Activated CD4-positive, alpha-beta T cell treated with anti-CD3 and anti-CD28 coated beads, Interleukin-2, Interleukin-6, amounts not matched to agents 100 ng/mL and 50 ng/mL, durations not matched to agents 16 hours and 8 hours (primary cell): Measurements from ENCODE around the gene UBE2U.
A peak's percentile ranks its signal among the peaks of the same experiment; 100 is the strongest.
"Not testable (repeated sequence)": the region's sequence is repeated elsewhere in the genome, so short reads cannot be mapped to it uniquely, and the experiment has no call there.

Source experiments
- DNase-seq: peaks from one replicate; pipeline ENCODE4 v3.0.0-alpha.2; 2020

Gene UBE2U

DNA sequence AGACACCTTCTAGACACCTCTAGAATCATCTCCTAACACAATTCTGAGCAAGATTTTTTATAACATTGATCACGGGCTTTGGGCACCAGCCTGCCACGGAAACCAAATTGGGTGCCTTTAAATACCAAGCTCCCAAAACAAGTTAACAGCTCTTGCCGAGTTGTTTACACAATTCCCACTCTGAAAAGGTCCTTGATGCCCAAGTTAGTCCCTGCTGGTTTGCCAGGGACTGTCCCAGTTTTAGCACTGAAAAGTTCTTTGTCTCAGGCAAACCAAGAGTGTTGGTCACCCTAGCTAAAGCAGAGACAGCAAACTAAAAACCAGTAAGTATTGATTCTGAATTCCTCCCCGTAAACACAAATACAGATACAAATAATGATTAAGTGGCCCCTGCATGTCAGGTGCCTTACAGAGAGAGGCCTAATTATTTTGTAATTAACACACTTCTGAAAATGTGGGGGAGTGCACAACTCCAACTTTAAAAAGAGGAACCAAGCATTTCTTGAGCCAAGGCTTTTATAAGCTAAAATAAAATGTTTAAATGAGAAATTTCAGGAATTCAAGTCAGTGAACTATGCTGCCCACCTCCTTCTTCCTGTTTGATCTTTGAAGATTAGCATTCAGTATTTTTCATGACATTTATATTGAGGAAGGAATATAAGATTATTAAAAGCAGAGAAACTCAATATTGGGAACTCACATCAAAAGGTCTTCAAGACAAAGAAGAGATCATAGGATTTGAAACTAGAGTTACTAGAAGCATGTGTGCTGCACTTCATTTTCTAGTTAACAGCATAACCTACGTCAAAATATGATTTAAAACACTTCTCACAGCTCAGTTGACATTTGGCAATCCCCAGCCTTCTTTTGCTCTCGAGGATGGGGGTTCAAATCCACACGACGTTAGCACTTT lies 9.0 kb upstream of the UBE2U start:
- no peak for DNase-seq

DNA sequence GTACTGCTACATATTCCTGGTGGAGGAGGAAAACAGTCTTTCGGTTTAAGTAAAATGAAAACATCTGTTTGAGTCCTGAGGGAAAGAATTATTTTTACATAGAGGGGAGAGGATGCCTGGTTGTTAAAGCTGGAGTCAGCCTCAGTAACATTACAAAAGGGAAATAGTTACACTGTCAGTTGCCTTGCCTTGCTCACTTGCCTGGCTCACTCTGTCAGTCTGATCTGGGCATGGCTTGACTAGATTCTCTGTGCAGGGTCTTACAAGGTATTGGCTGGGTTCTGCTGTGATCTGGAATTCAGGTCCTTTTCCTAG lies 8.4 kb upstream of the UBE2U start:
- no peak for DNase-seq

DNA sequence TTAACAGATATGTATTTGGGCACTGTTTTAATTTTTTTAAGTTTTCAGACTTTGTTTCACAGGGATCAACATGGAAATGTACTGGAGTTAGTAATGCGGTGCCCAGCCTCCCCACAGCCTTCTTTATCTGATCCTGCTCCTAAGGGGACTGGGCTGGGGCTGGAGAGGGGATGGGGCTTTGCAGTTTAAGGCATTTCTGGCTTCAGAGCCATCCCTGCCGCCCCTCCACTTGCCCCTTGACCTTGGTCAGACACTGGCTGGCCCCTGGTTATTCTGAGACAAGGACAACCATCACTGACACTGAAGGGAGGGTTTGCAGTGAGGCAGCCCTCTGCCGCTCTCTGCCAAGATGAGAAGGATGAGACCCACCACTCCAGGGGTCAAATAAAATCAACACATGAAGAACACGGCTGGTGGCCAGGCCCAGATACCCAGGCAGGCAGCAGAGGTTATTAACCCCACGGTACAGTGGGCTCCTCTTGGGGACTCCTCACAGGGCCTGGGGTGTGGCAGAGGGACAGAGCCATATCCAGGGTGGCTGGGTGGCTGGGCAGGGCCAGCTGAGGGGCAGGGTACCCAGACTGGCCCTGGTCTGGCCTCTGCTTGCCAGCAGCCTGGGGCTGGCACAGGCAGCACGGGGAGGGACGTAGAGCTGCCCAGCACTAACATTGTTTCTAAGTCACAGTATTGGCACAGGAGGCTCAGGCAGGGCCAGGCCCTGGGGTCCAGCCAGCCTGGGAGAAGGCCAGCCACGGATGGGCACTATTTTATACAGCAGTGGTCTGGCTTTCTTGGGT lies 7.2 kb upstream of the UBE2U start:
- DNase-seq = no peak

DNA sequence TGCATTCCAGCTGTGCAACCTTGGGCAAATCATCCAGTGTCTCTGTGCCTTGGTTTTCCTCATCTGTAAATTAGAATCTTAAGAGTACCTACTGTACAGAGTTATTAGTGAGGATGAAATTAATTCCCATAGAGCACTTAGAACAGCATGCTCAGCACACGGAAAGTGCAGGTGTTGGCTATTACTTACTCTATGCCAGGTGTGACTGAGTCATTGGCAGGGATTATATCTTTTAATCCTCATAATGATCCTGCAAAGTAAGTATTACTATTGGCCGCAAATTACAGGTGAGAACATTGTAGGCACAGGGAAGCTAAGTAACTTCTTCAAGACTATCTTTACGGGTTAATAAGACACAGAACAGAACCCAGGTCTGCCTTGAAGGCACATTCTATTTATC lies 6.3 kb upstream of the UBE2U start:
- DNase-seq = no peak

DNA sequence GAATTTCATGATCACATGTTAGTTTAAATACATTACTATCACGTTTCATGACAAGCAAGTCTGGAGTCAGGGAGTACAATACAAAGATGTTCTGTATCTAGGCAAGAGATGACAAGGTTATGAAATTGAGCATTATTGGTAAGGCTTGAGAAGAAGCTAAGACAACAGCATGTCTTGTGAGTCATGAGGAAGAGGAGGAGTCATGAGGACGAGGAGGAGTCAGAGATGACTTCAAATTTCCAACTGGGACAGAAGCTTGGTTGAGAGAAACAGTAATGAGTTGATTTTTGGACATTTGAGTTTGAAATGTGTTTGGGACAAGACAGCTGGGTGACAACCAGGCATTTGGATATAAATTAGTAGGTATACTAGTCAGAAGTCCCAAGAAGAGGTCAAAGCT lies 4.3 kb upstream of the UBE2U start:
- DNase-seq = no peak

DNA sequence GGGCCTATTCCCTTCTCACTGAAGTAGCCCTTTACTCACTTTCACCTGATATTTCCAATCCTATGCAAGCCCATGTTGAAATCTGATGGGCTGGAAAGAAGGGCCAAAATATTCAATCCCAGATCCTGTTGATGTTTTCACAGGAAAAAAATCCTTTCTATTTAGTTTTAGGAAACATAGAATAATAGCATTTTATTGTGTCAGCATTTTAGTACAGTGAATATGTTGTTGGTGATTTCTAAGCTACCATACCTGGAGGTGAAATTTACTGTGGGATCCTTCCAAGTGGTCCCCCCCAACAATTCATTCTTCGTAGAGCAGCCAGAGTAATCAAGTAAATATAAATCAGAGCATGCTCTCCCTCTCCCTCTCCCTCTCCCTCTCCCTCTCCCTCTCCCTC lies 3.4 kb upstream of the UBE2U start:
- DNase-seq = no peak

DNA sequence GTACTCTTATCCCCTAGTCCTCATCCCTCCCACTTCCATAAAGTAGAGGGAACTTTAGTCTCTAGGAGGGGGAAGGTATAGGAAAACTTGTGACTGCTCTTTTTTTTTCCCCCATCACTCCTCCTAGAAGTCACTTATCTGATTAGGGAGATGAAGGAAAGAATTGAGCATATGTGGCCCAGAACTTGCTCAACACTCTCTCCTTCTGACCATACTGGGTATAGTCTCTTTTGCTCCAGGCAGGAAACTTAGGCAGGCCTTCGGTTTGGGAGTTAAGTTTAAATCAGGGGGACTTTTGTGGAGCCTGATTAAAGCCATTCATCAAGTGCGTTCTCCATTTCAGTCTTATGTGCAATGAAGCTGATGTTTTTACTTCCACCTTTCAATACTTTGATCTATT lies 5.8 kb downstream of the UBE2U start:
- DNase-seq = no peak

DNA sequence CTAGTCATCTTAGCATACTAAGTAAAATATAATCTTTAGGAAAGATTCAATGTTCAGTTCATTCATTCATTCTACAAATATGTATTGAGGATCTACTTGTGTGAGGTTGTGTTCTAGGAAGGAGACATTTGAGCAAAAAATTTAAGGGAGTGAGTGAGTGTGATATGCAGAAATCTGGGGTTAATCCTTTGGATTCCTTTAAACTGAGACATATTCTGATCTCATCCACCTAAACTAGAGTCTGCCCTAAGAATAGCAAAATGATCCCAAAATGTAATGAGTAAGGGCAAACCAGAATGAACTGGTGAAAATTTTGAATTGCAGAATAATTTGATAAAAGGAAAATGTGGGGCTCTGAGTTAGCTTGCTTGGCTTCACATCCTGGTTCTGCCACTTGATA lies 8.6 kb downstream of the UBE2U start:
- DNase-seq = no peak

DNA sequence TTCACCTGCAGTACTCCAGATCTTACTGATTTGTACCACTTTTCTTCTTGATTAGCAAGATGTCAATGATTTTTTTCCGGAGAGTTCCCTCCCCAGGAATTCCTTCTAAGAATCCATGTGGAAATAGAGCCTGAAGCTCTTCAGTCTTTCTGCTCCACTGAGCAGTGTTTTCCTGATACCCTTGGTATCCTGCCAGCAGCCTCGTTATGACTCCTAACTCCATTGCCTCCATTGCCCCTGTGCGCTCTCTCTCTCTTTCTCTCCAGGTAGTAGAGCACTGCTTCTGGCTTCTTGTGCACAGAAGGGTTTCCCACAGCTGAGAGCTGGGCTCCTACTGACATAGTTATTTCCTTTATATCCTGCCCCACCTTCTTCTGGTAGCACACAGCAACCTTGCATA lies 12.2 kb downstream of the UBE2U start:
- no peak for DNase-seq

DNA sequence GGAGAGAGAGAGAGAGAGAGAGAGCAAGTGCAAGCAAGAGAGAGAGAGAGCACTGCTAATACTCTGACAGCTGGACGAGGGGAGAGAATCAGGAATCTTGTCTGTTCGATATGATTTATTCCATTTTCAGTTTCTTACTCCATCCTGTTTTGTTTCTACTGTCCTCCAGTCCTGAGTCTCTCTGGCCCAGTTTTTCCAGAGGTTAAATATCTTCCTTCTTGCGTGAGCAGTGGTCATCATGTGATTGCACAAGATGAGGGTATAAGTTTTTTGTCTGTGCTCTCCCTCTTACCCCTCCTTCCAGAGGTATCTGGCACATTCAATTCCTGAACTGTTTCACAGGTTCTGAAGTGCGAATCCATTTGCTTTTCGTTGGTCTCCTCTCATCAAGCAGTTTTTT lies 16.8 kb downstream of the UBE2U start:
- DNase-seq = no peak

DNA sequence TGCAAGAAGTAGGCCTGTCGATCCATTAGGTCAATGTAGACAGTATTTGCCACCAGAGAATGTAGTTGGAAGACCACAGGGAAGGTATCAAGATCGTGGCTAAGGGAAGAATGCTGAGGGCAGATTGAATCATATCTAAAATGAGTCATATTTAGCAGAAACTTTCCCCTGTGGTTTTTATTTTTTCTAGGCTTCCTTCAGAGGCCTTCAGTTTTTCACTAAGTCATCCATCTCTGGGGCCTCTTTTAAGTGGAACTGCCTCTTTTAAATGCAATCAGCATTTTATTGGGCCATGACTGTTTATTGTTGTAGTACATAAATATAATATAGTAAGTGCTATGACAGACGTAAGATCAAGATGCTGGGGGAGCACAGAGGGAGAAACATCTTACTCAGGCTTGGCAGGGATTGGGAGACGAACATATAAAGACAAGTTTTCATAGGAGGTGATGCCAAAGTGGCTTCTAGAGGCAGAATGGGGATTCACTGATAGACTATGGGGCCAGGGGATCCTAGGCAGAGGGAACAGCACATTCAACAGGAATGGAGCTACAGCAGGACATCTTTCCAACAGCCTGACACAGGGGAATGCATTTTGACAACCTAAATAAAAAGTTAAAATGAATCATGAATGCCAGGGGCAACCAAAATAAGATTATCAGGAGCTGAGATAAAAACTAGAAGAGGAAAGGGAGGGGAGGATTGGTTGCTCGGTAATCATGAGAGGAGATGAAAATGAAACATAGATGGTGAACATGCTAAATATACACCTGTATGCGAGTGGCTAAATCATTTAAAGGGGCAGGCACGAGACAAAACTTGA lies 20.1 kb downstream of the UBE2U start:
- DNase-seq = peak; percentile 52

DNA sequence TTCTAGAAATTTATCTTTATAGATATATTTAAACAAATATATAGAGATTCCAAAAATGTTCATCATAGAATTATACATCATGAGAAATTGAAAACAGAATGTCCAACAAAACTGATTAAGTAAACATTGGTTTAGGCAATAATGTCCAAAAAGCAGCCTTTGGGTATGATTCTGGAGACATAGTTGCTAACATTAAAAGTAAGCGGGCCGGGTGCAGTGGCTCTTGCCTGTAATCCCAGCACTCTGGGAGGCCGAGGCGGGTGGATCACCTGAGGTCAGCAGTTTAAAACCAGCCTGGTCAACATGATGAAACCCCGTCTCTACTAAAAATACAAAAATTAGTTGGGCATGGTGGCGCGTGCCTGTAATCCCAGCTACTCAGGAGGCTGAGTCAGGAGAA lies 20.8 kb downstream of the UBE2U start:
- DNase-seq = not testable (repeated sequence)

DNA sequence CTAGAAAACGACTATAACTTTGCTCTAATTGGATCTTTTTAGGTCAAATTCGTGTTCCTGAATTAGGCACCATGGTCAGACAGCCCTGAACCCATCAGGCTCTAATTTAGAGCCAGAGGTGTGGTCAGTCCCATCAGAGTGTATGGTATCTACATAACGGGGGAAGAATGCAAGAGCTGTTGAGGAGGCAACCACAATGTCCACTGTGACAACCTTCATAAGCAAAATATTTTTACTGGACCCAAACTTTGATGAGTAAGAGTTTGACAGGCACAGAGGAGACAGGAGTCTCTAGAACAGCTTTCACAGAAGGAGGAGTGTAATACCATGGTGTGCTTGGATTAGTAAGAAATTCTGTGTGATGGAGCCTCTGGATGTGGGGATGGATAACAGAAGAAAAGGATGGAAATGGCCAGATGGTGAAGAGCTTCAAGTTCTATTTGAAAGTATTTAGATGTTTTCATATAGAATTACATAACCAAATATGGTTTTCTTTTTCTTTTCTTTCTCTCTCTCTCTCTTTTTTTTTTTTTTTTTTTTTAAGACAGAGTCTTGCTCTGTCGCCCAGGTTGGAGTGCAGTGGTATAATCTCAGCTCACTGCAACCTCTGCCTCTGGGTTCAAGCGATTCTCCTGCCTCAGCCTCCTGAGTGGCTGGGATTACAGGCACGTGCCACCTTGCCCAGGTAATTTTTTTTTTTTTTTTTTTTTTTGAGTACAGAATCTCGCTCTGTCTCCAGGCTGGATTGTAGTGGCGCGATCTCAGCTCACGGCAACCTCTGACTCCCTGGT lies 24.9 kb downstream of the UBE2U start:
- no peak for DNase-seq

DNA sequence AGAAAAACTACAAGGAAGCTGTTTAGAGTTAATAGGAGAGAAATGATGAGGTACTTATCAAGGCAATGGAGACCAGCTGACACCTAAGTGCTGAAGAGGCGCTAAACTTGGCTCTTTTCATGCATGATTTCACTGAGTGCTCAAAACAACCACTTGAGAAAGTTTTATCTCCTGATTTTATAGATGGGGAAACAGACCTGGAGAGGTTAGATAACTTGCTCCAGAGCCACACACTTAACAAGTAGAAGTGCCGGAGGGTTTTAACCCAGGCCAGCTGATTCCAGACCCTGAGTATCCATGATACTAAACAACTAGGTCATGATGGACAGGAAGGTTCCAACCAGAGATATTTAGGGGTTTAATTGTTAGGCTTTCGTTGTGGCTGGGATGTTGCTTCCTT lies 25.9 kb downstream of the UBE2U start:
- no peak for DNase-seq

DNA sequence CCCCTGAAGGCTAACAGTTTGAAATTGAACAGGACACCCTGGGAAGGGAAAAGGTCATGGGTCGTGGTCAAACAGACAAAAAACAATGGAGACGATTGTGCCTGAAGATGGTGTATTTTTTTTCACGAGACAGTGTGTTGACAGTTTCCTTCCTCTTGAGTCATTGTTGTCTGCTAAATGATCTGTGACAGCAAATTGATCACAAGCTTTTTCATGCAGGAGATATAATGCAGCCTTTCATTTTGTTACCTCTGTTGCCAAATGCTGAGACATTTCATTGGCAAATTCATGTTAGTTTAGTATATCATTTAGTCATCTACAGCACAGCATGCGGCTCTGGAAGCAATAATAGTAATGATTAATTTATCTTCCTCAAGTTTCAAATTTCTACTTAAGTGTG lies 27.7 kb downstream of the UBE2U start:
- DNase-seq = no peak

DNA sequence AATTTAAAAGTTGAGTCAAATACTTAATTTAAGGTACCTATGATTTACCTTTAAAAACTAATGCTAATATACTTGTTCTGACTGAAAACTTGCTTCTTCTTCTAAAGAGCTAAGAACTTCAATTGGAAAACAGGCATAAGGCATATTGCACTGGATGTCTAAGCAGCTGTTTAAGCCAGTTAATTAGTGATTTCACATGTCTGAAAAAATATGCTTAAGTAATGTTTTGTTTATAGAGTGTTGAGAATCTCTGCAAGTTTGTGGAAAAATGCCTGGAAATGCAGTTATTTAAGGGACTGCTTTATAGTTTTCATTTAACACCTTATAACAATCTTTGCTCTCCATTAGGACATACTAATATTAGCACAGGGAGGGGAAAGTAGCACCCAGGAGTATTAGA lies 28.2 kb downstream of the UBE2U start:
- DNase-seq = no peak

DNA sequence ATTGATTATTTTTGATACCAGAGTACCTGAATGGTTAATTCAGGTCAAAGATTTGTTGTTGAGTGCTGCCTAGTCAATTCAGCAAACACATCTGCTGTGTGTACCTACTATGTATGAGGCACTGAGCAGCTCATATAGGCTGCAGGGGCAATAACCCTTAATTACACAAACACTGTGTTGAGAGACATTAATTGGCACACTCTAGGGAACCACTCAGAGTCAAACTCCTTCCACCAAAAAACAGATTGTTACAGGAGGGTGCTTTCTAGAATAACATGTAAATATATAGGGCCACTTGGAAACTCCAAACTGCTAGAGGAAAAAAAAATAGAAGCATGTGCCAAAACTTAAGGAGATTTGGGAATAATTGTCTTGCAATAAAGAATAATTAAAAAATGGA lies 31.3 kb downstream of the UBE2U start:
- DNase-seq = no peak

DNA sequence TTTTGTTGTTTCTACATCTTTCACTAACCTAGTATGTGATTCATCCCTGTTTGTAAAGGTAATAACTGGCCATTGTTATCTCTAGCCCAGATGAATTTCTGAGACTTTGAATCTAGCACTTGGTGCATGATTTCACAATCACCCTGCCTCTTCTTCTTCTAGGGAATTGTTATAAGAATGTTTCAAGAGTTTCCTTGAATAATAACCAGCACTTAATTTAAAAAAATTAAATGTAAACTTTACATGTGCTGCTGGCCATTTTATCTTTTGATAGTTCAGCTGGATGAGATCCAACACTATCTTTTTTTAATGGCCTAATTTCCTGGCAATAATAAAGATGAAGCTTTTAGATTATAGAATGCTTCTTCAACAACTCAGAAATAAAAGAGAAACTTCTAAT lies 31.8 kb downstream of the UBE2U start:
- DNase-seq = no peak

DNA sequence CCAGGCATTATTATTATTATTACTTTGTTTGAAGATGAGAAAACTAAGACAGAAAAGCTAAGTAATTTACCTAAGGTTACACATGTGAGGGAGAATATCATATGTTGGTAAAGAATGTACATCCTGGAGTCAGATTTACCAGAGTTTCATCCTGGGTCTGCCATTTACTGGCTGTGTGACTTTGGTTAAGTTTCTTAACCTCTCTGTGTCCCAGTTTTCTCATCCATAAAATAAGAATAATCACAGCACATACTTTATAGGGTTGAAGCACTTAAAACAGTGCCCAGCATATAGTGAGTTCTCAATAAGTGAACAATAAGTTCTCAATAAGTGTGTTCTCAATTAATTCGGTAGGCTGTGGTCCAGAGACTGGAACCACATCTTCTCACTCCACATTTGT lies 32.5 kb downstream of the UBE2U start:
- DNase-seq = no peak

DNA sequence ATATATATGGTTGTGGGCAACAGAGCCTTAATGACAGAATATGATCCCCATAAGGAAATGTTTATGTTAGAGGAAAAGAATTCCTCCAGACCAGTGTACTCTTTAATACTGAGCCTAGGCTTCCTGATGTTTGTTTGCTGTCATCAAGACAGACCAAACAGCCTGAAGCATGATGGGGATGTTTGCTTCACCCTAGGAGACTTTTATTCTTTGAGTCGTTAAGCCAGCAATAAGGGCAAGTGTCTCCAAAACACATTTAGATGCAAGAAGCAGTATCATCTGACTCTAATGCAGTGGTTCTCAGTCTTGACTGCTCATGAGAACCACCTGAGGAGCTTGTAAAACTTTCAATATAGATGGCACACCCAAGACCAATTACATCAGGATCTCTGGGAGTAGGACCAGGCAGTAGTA lies 33.1 kb downstream of the UBE2U start:
- no peak for DNase-seq

DNA sequence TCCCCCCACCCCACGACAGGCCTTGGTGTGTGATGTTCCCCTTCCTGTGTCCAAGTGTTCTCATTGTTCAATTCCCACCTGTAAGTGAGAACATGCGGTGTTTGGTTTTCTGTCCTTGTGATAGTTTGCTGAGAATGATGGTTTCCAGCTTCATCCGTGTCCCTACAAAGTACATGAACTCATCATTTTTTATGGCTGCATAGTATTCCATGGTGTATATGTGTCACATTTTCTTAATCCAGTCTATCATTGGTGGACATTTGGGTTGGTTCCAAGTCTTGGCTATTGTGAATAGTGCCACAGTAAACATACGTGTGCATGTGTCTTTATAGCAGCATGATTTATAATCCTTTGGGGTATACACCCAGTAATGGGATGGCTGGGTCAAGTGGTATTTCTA lies 36.1 kb downstream of the UBE2U start:
- not testable (repeated sequence) for DNase-seq

DNA sequence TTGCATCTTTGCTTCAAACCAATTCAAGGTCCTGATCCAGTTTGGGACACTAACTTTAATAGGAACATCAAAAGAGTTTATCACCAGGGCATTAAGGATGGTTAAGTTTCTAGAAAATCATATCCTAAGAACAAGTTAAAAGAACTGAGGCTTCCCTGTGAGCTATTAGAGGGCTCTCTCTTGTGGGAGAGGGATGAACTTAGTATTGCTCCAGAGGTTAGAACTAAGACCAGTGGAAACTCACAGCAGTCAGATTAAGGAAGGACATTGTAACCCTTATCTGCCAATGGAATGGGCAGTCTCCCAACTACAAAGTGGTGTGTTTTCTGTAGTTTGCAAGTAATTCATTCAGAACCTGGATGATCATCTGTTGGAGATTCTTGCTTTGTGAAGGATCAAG lies 36.8 kb downstream of the UBE2U start:
- DNase-seq = no peak

DNA sequence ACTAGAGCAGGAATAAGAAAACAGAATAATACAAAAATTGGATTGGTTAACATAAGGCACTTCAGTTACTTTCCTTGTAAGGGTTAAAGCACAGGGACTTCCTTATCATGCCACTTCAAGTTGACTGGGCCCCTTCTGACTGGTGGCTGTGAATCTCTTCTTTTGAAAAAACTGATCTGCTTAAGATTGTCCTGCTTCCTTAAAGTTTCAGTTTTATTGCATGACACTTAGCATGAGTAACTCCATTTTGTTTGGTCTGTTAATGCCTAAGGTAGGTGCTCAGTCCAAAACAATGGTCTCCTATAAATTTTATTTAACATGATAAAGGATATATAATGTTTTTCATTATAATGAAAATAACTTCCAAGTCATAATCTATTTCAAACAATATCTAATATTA lies 37.6 kb downstream of the UBE2U start:
- no peak for DNase-seq
